Right forelimb (tissue), 1 donor: ENCODE data around the gene ANXA6.

ENCODE experiments used
- DNase-seq: peaks from one replicate; pipeline ENCODE4 v3.0.0-alpha.2; 2018

Gene ANXA6

DNA sequence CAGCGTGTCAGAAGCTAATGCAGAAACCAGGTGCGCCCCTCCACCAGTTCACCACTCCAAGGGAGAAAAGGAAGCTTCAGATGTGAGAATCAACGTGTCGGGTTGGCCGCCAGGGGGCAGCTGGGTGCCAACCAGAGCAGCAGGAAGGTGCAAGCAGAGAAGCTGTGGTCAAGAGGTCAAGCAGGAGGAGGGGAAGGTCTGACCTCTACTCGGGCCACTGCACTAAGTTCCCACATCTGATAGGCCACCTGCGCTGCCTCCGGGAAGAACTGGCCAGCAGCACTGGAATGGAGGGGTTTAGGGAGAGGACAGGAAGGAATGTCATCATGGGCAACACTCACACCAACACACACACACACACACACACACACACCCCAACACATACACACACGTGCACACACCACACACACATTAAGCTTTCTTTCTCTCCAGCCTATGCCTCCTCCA lies 31.4 kb downstream of the ANXA6 start:
- DNase-seq: peak; percentile 82

DNA sequence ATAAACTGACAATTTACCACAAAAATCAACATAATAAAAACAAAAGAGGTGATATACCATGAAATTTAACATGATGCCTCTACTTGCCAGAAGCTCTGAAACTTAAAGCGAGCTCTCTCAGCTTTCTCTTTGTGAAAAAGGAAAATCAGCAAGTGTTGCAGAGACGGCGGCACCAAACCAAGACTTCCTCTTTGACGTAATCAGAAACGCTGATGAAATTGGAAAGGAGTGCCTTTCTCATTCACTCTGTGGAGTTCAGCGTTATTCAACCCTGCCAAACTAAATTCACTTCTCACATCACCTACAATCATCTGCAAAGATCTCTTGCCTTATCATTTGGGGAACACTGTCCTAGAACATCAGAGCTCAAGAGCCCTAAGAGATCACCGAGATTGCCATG lies 32.2 kb downstream of the ANXA6 start:
- no peak for DNase-seq

- DNase-seq: no peak
Observed at GRCh38 chr5:151123897-151124751, 33.5 kb downstream of the ANXA6 start.

- no peak for DNase-seq
Observed at GRCh38 chr5:151122828-151123227, 34.8 kb downstream of the ANXA6 start.

DNA sequence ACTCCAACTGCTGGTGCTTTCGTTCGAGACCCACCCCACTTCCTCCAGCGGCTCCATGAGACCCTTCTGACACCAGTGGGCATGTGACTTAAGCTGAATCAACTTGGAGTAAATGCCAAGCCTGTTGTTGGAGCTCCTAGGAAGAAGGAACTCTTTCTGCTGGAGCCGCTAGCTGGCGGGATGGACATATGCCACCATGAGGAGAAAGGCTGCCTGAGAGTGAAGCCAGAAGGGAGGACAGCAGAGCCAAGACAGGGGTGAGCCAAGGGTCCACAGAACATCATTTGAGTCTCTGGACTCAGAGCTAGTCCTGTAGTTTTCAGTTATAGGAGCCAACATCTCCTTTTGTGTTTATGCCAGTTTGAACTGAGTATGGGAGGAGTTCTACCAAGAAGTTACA lies 35.9 kb downstream of the ANXA6 start:
- DNase-seq: no peak

GRCh38 chr5:151121095-151121494 lies 36.5 kb downstream of the ANXA6 start:
- DNase-seq: no peak

- DNase-seq: no peak
Observed at GRCh38 chr5:151118913-151119575, 38.5 kb downstream of the ANXA6 start.

DNA sequence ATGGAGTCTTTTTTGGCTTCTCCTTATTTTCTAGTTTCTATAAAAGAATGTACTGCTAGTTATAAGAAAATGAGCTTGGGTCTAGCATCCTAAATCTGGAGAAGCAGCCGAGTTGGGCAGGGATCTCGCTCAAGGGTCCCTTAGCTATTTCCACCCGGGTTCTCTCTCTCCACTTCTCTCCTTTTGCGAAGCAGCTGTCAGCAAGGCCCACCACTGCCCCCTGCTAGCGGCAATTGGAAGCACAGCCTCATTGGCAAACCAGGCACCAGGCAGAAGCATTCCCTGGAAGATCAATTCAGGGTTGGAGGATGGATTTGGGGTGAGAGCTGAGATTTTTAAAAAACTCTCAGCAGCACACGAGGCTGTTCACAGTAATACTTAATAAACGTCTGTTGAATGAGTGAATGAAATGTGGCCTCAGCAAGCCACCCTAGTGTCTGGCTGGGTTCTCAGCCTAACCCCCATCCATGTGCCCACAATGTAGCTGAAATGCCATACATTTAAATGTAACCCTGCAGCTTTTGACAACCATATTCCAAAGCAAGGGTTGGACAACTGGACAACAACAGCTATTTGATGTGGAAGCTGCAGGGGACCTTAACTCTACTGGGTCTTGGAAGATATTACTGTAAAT lies 42.2 kb downstream of the ANXA6 start:
- DNase-seq: peak; percentile 82

DNA sequence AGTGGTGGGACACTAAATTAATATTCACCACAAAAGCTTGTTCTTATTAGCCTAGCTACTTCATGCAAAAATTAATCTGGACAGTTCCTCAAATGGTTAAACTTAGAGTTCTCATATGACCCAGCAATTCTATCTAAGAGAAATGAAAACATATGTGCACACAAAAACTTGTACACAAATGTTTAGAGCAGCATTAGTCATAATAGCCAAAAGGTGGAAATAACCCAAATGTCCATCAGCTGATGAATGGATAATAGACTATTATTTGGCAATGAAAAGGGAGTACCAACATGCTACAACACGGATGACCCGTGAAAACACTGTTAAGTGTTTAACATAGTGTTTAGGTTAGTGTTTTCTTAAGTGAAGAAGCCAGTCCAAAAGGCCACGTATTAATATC lies 43.9 kb downstream of the ANXA6 start:
- DNase-seq: no peak

DNA sequence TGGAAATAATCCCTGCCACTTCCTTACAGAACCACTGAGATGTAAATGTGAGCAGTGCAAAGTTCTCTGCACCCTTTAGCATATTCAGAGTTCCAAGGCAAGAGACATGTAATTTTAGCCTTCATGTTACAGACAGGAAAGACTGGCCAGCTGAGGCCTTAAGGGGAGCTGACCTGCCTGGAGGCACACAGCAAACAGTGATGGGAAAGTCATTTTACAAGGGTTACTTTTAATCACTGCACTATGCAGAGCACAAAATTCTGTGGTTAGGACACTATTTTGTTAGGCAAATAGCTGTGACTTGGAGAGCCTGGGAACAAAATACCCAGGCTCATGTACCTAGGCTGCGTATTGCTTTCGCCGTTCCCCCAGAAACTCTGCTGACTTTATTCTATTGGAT lies 46.6 kb downstream of the ANXA6 start:
- DNase-seq: no peak

- DNase-seq: no peak
Observed at GRCh38 chr5:151110122-151110681, 47.4 kb downstream of the ANXA6 start.

DNA sequence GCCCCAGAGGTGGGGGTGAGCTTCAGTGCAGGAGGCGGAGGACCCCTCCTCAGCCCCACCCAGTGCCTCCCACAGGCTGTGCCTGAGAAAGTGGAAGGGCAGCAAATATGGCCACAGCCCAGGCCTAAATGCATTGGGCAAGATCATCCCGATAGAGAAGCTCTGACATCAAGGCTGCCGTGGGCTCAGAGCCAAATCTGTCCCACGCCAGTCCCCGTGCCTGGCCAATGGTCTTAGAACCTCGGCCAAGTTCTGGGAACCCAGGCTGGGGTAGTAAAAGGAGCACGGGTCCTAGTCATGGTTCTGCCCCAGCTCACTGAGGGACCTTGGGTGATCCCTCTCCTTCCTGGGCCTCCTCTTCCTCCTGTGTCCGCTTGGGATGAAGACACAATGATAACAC lies 49.0 kb downstream of the ANXA6 start:
- DNase-seq: no peak

DNA sequence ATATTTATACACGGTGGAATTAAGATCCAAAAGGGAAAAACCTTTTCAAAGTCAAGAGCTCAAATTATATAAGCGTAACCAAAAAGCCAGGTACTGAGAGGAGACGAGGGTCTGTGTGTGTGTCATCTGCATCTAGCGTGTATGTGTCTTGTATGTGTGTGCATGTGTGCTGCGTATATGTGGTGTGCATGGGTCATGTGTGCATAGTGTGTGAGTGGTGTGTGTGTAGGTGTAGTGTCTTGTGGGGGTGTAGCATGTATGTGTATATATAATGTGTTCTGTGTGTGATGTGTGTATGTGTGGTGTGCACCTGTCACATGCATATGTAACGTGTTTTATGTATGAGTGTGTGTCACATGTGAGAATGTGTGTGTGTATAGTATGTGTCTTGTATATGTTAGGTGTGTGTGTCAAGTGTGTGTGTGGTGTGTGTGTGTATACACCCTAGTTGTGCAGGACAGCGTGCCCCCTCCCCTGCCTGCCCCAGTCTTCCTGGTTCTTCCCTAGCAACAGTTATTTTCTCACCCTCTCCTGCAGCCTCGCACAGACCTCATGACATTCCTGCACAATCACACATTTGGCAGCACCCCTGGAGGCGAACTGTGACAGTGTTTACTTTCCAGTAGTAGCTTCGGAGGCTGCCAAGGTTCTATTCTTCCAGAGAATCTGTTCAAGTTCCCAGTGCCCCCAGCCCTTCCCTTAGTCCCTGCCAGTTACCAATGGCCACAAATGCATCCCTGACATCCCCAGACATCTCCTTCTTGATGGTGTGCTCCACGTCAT lies 49.6 kb downstream of the ANXA6 start:
- no peak for DNase-seq

- no peak for DNase-seq
Observed at GRCh38 chr5:151107084-151107483, 50.5 kb downstream of the ANXA6 start.

DNA sequence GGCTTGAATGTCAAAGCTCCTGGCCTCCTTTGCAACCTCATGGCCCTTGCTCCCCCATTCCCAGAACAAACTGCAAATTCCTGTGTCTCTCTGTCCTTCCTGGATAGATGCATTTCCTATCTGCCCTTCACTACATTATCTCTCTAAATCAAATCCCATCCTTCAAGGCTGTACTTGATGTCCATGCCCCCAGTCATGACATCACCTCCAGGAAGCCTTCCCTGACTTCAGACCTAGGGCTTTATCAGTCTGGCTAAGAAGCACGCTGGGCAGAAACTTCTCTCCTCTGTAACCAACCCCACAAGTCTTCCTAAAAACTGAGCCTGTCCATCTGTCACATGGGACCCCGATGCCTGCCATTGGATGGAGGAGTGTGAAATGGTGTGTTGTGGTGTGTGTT lies 51.1 kb downstream of the ANXA6 start:
- no peak for DNase-seq

- DNase-seq: no peak
Observed at GRCh38 chr5:151106043-151106442, 51.5 kb downstream of the ANXA6 start.

DNA sequence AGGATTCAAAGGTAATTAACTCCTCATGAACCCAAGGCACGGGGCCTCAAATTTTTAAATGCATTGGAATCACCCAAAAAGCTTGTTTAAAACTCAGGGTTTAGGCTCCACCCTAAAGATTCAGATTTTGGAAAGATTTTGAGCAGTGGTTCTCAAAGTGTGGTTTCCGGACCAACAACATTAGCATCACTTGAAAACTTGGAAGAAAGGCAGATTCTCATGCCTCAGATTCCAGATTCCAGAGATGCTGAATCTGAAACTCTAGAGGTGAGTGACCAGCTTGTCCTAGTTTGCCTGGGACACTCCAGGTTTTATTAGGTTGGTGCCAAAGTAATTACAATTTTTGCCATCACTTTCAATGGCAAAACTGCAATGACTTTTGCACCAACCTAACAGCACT lies 52.0 kb downstream of the ANXA6 start:
- DNase-seq: no peak

GRCh38 chr5:151104795-151105194 lies 52.8 kb downstream of the ANXA6 start:
- no peak for DNase-seq

DNA sequence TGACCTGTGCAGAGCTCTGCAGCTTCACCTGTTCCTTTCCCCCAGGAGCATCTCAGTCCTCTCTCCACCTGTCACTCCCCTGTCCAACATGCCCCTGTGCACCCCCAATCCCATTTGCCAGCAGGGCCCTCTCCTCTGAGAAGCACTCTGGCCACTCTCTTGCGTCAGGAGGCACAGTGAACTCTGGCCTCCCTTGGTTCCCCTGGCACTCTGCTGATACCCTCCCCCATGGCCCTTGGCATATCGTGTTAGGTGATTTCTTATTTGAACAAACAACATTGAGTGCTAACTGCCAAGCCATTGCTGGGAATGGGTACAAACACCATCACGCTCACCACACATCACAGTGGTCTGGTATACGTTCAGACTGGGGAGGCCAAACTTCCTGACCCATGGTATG lies 55.8 kb downstream of the ANXA6 start:
- no peak for DNase-seq

DNA sequence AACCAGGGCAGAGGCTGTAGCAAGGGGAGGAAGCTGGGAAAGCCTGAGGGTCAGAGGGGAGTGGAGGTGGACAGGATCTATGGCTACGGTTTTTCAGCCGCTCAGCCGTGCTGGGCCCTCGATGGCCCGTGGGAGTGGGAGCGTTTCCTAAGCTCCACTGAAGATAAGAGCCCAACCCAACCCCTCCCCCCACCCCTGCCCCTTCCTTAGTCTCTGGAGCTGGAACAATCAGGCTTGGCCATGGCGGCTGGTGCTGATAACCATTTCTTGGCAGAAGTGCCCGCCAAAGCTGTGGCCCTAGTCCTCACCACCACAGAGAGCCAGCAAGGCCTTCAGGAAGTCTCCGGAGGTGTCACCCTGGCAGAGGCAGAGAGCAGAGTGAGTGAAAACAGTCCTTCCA lies 56.4 kb downstream of the ANXA6 start:
- DNase-seq: no peak

DNA sequence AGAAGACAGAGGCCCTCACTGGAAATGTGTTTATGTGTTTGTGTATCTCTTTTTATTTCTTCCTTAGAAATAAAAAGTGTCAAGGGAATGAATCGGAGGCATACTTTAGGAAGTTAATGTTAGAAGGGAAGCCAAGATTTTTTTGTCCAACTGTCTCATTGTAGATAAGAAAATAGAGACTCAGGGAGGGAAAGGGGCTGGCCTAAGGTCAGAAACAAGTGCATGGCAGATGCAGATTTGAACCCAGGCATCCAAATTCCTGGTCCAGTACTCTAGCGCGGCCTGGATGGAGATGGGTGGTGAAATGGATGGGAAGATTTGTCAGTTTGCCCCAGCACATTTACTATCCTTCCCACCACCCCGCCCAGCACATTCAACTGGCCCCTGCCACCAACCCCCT lies 56.9 kb downstream of the ANXA6 start:
- no peak for DNase-seq

GRCh38 chr5:151098768-151099121 lies 58.8 kb downstream of the ANXA6 start:
- no peak for DNase-seq
